ENCODE results near the gene NOL9.
"Not testable (repeated sequence)": the region's sequence is repeated elsewhere in the genome, so short reads cannot be mapped to it uniquely, and the experiment has no call there.

NOL9 gene

DNA sequence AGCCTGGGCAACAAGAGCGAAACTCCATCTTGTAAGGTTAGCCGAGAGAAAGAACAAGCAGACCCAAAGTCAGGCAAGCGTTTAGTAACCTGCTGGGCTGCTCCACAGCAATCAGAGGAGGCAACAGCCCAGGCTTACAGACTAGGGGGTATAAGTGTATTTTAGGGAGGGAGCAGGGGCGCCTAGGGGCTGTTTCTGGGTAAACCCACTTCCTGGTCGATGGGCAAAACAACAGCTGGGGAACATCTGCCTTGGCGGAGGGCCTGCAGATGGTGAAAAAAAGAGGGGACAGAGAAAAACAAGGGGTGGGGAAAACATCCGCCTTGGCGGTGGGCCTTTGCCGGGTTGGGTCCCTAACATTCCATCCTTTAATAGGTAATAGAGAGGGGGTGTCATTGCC lies 6.0 kb upstream of the NOL9 start:
- H3K36me3 ChIP-seq (ENCODE audit: insufficient read depth, low read length) = no peaks in the 10 kb centered on the region
- no peak overlapping the region for H3K4me3 ChIP-seq (ENCODE audit: low read length)
- H3K9ac ChIP-seq (ENCODE audit: low read depth, low read length) = no peak overlapping the region
- peaks cover 18% of the 10 kb centered on the region for H3K27me3 ChIP-seq (ENCODE audit: insufficient read depth, low read length)
- WGBS = 82% methylated on average over 9 of the region's 9 CpGs
- H3K4me1 ChIP-seq (ENCODE audit: insufficient read depth, low read length) = no peaks in the 10 kb centered on the region
- no peaks in the 10 kb centered on the region for H3K9me3 ChIP-seq (ENCODE audit: insufficient read depth, low read depth, low read length)
- no peak overlapping the region for H3K27ac ChIP-seq (ENCODE audit: low read depth, low read length)

DNA sequence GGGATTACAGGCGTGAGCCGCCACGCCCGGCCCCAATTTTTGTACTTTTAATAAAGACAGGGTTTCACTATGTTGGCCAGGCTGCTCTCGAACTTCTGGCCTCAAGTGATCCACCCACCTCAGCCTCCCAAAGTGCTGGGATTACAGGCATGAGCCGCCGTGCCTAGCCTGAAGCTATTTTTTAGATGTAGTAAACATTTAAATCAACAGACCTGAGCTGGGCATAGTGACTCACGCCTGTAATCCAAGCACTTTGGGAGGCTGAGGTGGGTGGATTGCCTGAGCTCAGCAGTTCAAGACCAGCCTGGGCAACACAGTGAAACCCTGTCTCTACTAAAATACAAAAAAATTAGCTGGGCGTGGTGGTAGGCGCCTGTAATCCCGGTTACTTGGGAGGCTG lies 4.8 kb upstream of the NOL9 start:
- not testable (repeated sequence) for H3K36me3 ChIP-seq (ENCODE audit: insufficient read depth, low read length); H3K27ac ChIP-seq (ENCODE audit: low read depth, low read length); H3K4me1 ChIP-seq (ENCODE audit: insufficient read depth, low read length); H3K9me3 ChIP-seq (ENCODE audit: insufficient read depth, low read depth, low read length); H3K4me3 ChIP-seq (ENCODE audit: low read length); H3K9ac ChIP-seq (ENCODE audit: low read depth, low read length); H3K27me3 ChIP-seq (ENCODE audit: insufficient read depth, low read length)
- WGBS = 95% methylated on average over 9 of the region's 11 CpGs

DNA sequence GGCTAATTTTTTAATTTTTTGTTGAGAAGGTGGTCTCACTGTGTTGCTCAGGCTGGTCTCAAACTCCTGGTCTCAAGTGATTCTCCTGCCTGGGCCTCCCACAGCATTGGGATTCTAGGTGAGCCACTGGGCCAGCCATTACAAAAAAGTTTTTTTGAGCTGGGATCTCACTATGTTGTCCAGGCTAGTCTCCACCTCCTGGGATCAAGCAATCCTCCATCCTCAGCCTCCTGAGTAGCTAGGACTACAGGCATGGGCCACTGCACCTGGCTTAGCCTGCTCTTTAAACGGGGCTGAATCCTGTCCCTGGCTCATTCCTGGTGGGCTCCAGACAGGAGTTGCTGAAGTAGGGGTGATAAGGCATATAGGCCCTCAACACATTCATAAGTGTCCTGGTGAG lies 3.3 kb upstream of the NOL9 start:
- H3K27ac ChIP-seq (ENCODE audit: low read depth, low read length) = no peak overlapping the region
- no peak overlapping the region for H3K4me3 ChIP-seq (ENCODE audit: low read length)
- no peaks in the 10 kb centered on the region for H3K36me3 ChIP-seq (ENCODE audit: insufficient read depth, low read length)
- peaks cover 4% of the 10 kb centered on the region for H3K4me1 ChIP-seq (ENCODE audit: insufficient read depth, low read length)
- WGBS = 90% methylated on average over 1 of the region's 1 CpG
- H3K9me3 ChIP-seq (ENCODE audit: insufficient read depth, low read depth, low read length) = no peaks in the 10 kb centered on the region
- H3K27me3 ChIP-seq (ENCODE audit: insufficient read depth, low read length) = no peaks in the 10 kb centered on the region
- no peak overlapping the region for H3K9ac ChIP-seq (ENCODE audit: low read depth, low read length)

GRCh38 chr1:6554907-6555778 lies 830 bp upstream of the NOL9 start, which contains the start of gene TAS1R1:
Gene TAS1R1 (plus strand): TSS chr1:6555307. CDS start chr1:6555374, 67 bp downstream.
- no peaks in the 10 kb centered on the region for H3K27me3 ChIP-seq (ENCODE audit: insufficient read depth, low read length)
- peak within 1 kb of the TSS; percentile 98 for H3K9ac ChIP-seq (ENCODE audit: low read depth, low read length)
- WGBS = 92% methylated on average over 19 of the region's 19 CpGs
- peak within 1 kb of the TSS; percentile 98 for H3K4me3 ChIP-seq (ENCODE audit: low read length)
- H3K9me3 ChIP-seq (ENCODE audit: insufficient read depth, low read depth, low read length) = no peaks in the 10 kb centered on the region
- peak within 1 kb of the TSS; percentile 76 for H3K27ac ChIP-seq (ENCODE audit: low read depth, low read length)
- peaks cover 4% of the 10 kb centered on the region for H3K4me1 ChIP-seq (ENCODE audit: insufficient read depth, low read length)
- peaks cover 12% of the 10 kb centered on the region for H3K36me3 ChIP-seq (ENCODE audit: insufficient read depth, low read length)

- Histone ChIP-seq H3K4me1 (ENCODE audit: insufficient read depth, low read length) (no peaks in the 10 kb centered on the region), H3K36me3 (ENCODE audit: insufficient read depth, low read length) (peaks cover 83% of the 10 kb centered on the region), H3K9ac (ENCODE audit: low read depth, low read length) (no peak overlapping the region), H3K27ac (ENCODE audit: low read depth, low read length) (no peak overlapping the region), H3K9me3 (ENCODE audit: insufficient read depth, low read depth, low read length) (no peaks in the 10 kb centered on the region), H3K4me3 (ENCODE audit: low read length) (no peak overlapping the region), H3K27me3 (ENCODE audit: insufficient read depth, low read length) (no peaks in the 10 kb centered on the region)
- 93% methylated on average over 4 of the region's 4 CpGs for WGBS
Observed at GRCh38 chr1:6547301-6547700, 7.0 kb downstream of the NOL9 start.

DNA sequence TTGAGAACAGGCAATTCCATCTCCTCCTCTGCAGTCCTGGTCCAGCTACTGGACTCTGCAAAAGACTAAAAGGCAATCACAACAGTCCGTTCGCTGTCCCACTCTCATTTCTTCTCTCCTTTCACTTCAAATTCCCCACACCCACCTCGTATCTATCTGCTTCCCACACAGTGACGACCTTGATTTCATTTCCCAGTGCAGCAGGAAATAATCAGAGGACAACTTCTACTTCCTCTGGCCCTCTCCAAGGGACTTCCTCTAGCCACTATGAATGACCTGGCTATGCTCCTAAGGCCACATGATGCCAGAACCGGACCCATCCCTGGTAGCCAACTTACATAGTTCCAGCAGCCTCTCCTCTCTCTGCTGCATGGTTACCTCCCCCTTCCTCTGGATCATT lies 8.0 kb downstream of the NOL9 start:
- no peak overlapping the region for H3K4me3 ChIP-seq (ENCODE audit: low read length)
- H3K9me3 ChIP-seq (ENCODE audit: insufficient read depth, low read depth, low read length) = no peaks in the 10 kb centered on the region
- H3K27ac ChIP-seq (ENCODE audit: low read depth, low read length) = no peak overlapping the region
- H3K4me1 ChIP-seq (ENCODE audit: insufficient read depth, low read length) = no peaks in the 10 kb centered on the region
- 93% methylated on average over 5 of the region's 5 CpGs for WGBS
- no peaks in the 10 kb centered on the region for H3K27me3 ChIP-seq (ENCODE audit: insufficient read depth, low read length)
- H3K36me3 ChIP-seq (ENCODE audit: insufficient read depth, low read length) = peaks cover 88% of the 10 kb centered on the region
- no peak overlapping the region for H3K9ac ChIP-seq (ENCODE audit: low read depth, low read length)

DNA sequence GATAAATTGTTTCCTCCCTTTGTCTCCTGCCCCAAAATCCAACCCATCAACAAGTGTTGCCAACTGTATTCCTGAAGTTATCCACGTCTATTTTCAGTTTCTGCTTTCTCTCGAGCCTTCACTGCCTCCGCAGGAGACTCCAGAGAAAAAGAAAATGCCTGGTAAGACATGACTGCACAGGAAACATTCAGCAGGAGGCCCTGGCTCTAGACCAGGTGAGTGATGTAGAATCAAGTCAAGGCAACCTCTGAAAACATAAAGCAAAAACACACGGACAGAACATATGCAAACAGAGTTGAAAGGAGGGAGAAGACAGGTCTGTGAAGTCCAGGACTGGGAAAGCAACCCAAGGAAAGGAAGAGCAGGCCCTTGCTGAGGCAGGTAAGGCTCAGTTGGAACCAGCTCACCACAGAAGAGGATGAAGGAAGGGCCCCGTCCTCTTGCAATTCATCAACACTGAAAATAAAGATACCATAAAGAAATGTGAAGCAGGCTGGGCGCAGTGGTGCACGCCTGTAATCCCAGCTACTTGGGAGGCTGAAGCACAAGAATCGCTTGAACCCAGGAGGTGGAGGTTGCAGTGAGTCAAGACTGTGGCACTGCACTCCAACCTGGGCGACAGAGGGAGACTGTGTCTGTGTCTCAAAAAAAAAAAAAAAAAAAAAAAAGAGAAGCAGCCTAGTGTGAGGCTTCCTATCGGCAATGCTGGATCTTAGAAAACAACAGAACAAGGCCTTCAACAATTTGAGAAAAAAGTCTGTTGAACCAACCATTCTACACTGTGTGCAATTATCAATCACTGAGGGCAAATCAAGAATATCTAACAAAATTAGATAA lies 8.8 kb downstream of the NOL9 start:
- H3K27ac ChIP-seq (ENCODE audit: low read depth, low read length) = no peak overlapping the region
- no peaks in the 10 kb centered on the region for H3K27me3 ChIP-seq (ENCODE audit: insufficient read depth, low read length)
- WGBS = 84% methylated on average over 9 of the region's 10 CpGs
- no peaks in the 10 kb centered on the region for H3K4me1 ChIP-seq (ENCODE audit: insufficient read depth, low read length)
- H3K4me3 ChIP-seq (ENCODE audit: low read length) = no peak overlapping the region
- H3K9ac ChIP-seq (ENCODE audit: low read depth, low read length) = no peak overlapping the region
- no peaks in the 10 kb centered on the region for H3K9me3 ChIP-seq (ENCODE audit: insufficient read depth, low read depth, low read length)
- H3K36me3 ChIP-seq (ENCODE audit: insufficient read depth, low read length) = peaks cover 91% of the 10 kb centered on the region

DNA sequence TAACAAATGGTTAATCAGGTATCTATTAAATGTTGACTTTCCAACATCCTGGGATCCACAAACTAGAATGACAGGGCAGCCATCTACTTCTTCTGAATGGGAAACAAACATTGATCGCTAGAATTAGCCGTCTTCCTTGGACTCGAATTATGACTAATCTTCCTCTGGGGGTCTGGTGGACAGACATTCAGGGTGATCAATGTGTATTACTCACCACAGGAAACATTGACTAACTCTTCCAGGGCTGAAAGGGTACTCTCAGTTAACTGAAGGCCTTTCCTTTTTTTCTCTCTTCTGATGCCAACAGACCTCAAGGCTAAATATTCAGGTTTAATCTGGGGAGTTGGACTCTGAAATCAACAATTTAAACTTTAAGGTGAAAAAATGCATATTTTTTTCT lies 9.5 kb downstream of the NOL9 start:
- H3K36me3 ChIP-seq (ENCODE audit: insufficient read depth, low read length) = peaks cover 88% of the 10 kb centered on the region
- H3K4me3 ChIP-seq (ENCODE audit: low read length) = no peak overlapping the region
- H3K9me3 ChIP-seq (ENCODE audit: insufficient read depth, low read depth, low read length) = no peaks in the 10 kb centered on the region
- no peak overlapping the region for H3K27ac ChIP-seq (ENCODE audit: low read depth, low read length)
- no peaks in the 10 kb centered on the region for H3K27me3 ChIP-seq (ENCODE audit: insufficient read depth, low read length)
- no peak overlapping the region for H3K9ac ChIP-seq (ENCODE audit: low read depth, low read length)
- H3K4me1 ChIP-seq (ENCODE audit: insufficient read depth, low read length) = no peaks in the 10 kb centered on the region
- WGBS = 99% methylated on average over 3 of the region's 3 CpGs

DNA sequence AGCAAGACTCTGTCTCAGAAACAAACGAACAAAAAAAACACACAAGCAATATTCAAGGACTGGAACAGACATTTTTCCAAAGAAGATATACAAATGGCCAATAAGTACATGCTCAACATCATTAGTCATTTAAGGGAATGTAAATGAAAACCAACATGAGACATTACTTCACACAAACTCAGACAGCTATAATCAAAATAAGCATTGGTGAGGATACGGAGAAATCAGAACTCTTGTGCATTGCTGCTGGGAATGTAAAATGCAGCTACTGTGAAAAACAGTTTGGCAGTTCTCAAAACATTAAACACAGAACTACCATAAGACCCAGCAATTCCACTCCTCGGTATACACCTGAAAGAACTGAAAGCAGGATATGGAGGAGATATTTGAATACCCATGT lies 15.4 kb downstream of the NOL9 start:
- H3K4me3 ChIP-seq (ENCODE audit: low read length) = no peak overlapping the region
- 82% methylated on average over 2 of the region's 3 CpGs for WGBS
- H3K9me3 ChIP-seq (ENCODE audit: insufficient read depth, low read depth, low read length) = no peaks in the 10 kb centered on the region
- no peak overlapping the region for H3K9ac ChIP-seq (ENCODE audit: low read depth, low read length)
- no peaks in the 10 kb centered on the region for H3K27me3 ChIP-seq (ENCODE audit: insufficient read depth, low read length)
- H3K36me3 ChIP-seq (ENCODE audit: insufficient read depth, low read length) = peaks cover 66% of the 10 kb centered on the region
- H3K4me1 ChIP-seq (ENCODE audit: insufficient read depth, low read length) = no peaks in the 10 kb centered on the region
- H3K27ac ChIP-seq (ENCODE audit: low read depth, low read length) = no peak overlapping the region

GRCh38 chr1:6536291-6536690 lies 18.0 kb downstream of the NOL9 start:
- Histone ChIP-seq H3K36me3 (ENCODE audit: insufficient read depth, low read length) (peaks cover 72% of the 10 kb centered on the region), H3K27ac (ENCODE audit: low read depth, low read length) (no peak overlapping the region), H3K9ac (ENCODE audit: low read depth, low read length) (no peak overlapping the region), H3K27me3 (ENCODE audit: insufficient read depth, low read length) (no peaks in the 10 kb centered on the region), H3K4me1 (ENCODE audit: insufficient read depth, low read length) (no peaks in the 10 kb centered on the region), H3K4me3 (ENCODE audit: low read length) (no peak overlapping the region), H3K9me3 (ENCODE audit: insufficient read depth, low read depth, low read length) (no peaks in the 10 kb centered on the region)
- 88% methylated on average over 2 of the region's 5 CpGs for WGBS

DNA sequence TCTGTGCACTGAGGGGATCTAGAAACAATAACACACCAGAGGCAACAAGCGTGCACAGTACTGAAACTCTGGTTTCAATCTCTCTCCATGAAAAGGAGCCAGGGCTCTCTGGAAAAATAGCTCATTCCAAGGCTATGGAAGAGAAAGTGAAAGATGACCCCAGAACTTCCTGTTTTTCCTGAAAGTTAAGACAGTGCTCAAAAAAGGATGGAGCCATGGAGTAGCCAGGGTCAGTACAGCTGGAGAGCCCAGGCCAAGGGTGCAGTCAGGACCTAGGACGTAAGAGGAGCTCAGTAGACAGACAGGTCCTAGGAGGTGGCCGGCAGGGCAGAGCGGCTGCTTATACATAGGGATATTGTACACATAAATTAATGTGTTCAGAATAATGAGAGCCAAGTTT lies 19.1 kb downstream of the NOL9 start:
- 94% methylated on average over 4 of the region's 4 CpGs for WGBS
- peaks cover 70% of the 10 kb centered on the region for H3K36me3 ChIP-seq (ENCODE audit: insufficient read depth, low read length)

More for the DNA sequence above, 19.1 kb downstream of the NOL9 start:
- H3K27me3 ChIP-seq (ENCODE audit: insufficient read depth, low read length) = no peaks in the 10 kb centered on the region
- H3K9me3 ChIP-seq (ENCODE audit: insufficient read depth, low read depth, low read length) = no peaks in the 10 kb centered on the region
- no peaks in the 10 kb centered on the region for H3K4me1 ChIP-seq (ENCODE audit: insufficient read depth, low read length)
- H3K4me3 ChIP-seq (ENCODE audit: low read length) = no peak overlapping the region
- H3K27ac ChIP-seq (ENCODE audit: low read depth, low read length) = no peak overlapping the region
- no peak overlapping the region for H3K9ac ChIP-seq (ENCODE audit: low read depth, low read length)
